Kidney capillary endothelial cell (primary cell): Measurements from ENCODE around the gene DAZ1.
"Not testable (repeated sequence)": the region's sequence is repeated elsewhere in the genome, so short reads cannot be mapped to it uniquely, and the experiment has no call there.

ENCODE experiments used
- DNase-seq: peaks from one replicate; pipeline ENCODE4 v3.0.0-alpha.2; 2018; ENCODE audit warnings: low spot score

Gene DAZ1, protein sequence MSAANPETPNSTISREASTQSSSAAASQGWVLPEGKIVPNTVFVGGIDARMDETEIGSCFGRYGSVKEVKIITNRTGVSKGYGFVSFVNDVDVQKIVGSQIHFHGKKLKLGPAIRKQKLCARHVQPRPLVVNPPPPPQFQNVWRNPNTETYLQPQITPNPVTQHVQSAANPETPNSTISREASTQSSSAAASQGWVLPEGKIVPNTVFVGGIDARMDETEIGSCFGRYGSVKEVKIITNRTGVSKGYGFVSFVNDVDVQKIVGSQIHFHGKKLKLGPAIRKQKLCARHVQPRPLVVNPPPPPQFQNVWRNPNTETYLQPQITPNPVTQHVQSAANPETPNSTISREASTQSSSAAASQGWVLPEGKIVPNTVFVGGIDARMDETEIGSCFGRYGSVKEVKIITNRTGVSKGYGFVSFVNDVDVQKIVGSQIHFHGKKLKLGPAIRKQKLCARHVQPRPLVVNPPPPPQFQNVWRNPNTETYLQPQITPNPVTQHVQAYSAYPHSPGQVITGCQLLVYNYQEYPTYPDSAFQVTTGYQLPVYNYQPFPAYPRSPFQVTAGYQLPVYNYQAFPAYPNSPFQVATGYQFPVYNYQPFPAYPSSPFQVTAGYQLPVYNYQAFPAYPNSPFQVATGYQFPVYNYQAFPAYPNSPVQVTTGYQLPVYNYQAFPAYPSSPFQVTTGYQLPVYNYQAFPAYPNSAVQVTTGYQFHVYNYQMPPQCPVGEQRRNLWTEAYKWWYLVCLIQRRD

GRCh38 chrY:23198908-23199307, at the start of gene DAZ1:
Gene DAZ1 (minus strand): TSS chrY:23199008. CDS start chrY:23198800, 208 bp downstream.
- DNase-seq = not testable (repeated sequence)

GRCh38 chrY:23219233-23219632, 20.4 kb upstream of the DAZ1 start, which contains the start of gene DAZ2:
Gene DAZ2 (plus strand): TSS chrY:23219533. CDS start chrY:23219741, 208 bp downstream.
- not testable (repeated sequence) for DNase-seq

DNA sequence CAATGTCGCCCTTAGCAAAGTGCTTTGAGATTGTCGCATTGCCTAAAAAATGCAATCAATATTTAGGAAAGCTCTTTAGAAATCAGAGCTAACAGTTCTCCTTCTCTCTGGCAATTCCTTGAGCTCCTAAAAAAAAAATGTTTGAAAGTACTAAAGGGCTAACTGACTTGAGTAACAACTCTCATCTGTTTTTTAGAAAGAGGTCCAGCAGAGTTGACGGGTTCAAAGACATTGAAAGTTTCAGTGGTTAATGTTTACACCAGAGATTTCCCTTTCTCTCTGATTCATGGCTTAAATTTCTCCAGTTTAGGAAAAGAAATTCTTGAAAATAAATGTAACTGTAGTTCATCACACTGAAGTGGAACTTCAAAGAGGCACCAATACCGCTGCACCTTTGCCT, 11.9 kb upstream of the DAZ1 start:
- DNase-seq = not testable (repeated sequence)

GRCh38 chrY:23209802-23210495, 11.1 kb upstream of the DAZ1 start:
- DNase-seq = not testable (repeated sequence)

DNA sequence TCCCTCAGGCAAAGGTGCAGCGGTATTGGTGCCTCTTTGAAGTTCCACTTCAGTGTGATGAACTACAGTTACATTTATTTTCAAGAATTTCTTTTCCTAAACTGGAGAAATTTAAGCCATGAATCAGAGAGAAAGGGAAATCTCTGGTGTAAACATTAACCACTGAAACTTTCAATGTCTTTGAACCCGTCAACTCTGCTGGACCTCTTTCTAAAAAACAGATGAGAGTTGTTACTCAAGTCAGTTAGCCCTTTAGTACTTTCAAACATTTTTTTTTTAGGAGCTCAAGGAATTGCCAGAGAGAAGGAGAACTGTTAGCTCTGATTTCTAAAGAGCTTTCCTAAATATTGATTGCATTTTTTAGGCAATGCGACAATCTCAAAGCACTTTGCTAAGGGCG, 8.6 kb upstream of the DAZ1 start:
- DNase-seq = not testable (repeated sequence)
